ENCODE measurements around the gene TMEM164. TPM values are rescaled to one million over a fixed set of nuclear protein-coding genes. Genes with fewer than 3 reads are reported as not detected.

TMEM164 gene
- total RNA-seq, 2 donors from 2014 or later = 12.5 to 14.2 TPM

DNA sequence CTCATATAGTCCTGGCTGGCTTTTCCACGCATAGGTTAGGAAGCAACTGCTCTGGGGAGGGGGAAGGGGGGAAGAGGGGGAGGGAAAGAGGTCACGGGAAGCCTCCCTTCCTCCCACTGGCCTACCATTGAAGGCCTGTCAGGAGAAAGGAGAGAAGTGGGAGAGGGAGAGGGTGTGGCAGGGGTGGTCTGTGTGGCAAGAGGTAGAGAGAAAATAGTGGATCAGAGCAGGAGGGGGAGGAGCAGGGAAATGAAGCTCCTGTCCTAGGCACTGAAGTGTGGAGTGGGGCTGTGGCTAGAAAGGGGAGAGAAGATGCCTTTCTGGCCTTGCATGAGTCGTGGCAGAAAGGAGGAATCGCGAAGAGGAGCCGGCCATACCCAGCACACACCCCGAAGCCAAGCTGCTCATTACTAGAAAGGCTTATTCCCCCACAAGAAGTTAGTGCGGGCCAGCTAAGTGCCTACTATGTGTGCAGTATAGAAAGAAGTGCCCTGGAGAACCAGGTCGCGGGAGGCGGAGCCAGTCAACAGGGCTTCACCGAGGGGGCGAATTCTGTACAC is 1.1 kb upstream of the TMEM164 start:
- intact Hi-C loops (cut with DNase I) = no loop called here
- DNase-seq (ENCODE audit: low spot score) = no peak

GRCh38 chrX:110003167-110004156 is 548 bp downstream of the TMEM164 start:
- intact Hi-C loops (cut with DNase I) = no loop called here
- no peak for DNase-seq (ENCODE audit: low spot score)

GRCh38 chrX:110004215-110004614 is 1.3 kb downstream of the TMEM164 start:
- intact Hi-C loops (cut with DNase I) = no loop called here
- DNase-seq (ENCODE audit: low spot score) = no peak

DNA sequence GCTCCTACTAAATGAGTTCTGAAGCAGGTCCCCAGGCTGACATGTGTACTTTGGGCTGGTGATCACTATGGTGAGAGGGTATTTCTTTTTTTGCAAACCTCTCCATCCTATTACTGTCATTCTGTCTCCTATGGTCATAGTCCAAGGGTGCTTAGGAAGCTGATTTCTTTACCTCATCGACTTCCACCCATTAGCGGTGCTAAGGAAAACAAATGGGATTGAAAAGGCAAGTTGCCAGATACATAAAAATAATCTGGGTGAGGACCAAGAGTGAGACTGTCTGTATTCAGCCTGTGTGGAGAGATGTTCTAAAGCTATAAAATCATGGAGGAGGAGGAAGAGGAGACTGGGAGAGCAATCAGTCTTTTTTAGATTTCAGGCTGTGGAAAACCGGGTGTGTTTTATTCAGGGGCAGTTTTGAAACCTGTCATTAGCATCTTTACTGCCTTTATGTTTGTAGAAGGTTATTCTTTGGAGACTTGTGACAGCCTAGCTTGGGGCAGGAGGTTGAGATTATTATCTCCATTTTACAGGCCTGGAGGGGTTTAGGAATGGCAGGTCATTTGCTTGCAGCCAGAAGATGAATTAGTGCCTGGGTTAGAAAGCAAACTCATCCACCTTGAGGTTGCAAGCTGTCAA is 1.9 kb downstream of the TMEM164 start:
- intact Hi-C loops (cut with DNase I) = no loop called here
- DNase-seq (ENCODE audit: low spot score) = no peak

DNA sequence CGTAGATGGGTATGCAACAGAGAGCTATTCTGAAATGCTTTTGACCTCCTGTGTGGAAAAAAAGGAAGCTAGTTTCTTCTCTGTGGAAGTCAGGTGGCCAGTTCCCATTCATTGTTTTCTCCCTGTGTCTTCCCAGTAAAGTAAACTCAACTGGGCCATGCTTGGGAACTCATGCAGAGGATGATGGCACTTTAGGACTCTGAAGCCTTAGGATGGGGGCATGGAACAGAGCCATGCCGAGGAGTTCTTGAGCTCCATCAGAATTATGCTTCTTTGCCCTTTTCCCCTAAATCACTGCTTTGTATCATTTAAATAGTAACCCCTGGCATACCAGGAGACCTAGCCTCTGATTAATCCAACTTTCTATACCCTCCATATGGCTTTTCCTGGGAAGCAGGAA is 3.2 kb downstream of the TMEM164 start:
- no peak for DNase-seq (ENCODE audit: low spot score)
- intact Hi-C loops (cut with DNase I) = no loop called here

GRCh38 chrX:110006821-110007375 is 4.0 kb downstream of the TMEM164 start:
- no peak for DNase-seq (ENCODE audit: low spot score)
- intact Hi-C loops (cut with DNase I) = no loop called here

DNA sequence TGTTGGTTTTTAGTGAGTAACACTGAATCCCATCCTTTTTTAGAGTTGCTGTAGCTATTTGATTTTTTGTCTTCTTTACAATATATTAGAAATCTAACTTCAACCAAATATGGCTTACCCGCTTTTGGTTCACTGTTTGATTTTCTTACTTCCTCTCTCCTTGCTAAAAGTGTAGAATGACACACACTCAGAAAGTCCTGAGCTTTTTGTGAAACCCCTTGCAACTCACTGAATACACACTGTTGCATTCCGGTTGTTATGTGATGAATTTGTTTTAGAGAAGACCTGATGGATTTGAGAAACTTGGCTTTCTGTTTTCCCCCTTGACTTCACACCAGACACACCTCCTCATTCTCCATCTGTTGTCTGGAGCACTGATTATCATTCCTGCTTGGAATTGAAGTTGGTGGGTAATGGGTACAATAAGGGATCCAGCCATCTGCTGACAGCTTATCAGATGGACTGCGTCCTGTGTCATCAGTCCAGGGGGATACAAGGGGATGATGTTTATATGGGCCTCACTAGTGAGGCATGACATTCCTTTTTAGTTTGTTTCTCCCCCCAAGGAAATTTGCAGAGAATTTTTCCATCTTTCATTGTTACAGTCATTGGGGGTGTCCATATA is 5.2 kb downstream of the TMEM164 start:
- intact Hi-C loops (cut with DNase I) = no loop called here
- DNase-seq (ENCODE audit: low spot score) = no peak

- DNase-seq (ENCODE audit: low spot score) = no peak
- intact Hi-C loops (cut with DNase I) = no loop called here
Measured at GRCh38 chrX:110012818-110013485, 10.0 kb downstream of the TMEM164 start.

GRCh38 chrX:110013968-110014367 is 11.1 kb downstream of the TMEM164 start:
- intact Hi-C loops (cut with DNase I) = no loop called here
- no peak for DNase-seq (ENCODE audit: low spot score)

GRCh38 chrX:110015032-110015431 is 12.1 kb downstream of the TMEM164 start:
- DNase-seq (ENCODE audit: low spot score) = no peak
- intact Hi-C loops (cut with DNase I) = no loop called here

DNA sequence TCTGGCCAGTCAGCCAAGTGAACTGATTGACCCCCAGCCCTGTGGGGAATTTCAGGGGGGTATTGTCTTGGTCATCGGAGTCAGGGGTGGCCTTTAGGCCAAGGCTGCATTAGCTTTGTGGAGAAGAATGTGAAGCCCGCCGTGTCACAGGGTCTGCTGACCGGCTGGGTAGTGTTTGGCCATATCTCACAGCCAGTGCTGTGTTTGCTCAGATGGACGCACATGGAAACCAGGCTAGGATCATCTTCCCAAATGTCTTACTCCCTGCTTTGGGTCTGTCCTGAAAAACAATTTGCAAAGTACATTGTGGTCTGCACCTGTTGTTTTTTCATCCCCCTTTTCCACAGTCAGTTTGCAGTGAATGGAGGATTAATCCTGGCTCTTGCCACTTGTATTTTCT is 13.0 kb downstream of the TMEM164 start:
- DNase-seq (ENCODE audit: low spot score) = no peak
- intact Hi-C loops (cut with DNase I) = no loop called here

GRCh38 chrX:110020536-110020935 is 17.6 kb downstream of the TMEM164 start:
- DNase-seq (ENCODE audit: low spot score) = no peak
- intact Hi-C loops (cut with DNase I) = no loop called here

DNA sequence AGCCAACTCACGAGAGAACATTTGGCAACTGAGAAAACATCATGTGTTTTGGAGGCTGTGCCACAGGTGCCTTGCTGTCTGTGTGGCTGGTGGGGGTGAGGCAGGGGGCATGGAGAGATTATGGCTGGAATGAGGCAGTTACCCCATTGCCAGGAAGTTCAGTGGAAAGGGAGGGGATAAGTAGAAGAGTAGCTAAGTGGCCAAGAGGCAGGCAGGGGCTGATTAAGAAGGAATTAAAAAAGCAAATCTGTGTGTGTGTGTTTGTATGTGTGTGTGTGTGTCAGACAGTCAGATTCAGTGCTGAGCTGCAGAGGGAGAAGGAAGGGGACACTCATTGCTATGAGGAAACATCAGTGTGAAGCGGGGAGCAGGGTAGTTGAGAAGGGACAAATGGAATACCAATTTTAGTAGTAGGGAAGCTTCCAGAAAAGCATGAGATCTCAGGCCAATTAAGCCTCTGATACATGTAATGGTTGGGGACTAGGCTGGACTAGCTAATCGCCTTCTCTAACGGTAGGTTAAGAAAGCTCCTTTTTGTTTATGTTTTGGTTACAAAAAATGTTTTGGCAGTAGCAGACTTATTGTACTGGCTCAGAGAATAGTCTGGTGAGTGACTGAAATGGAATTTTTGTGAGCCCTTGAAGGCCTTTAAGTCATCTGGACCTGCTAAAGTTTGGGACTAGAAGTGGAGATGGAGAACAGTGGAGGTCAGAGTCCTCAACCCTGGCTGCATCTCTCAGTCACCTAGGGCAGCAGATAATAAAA is 18.5 kb downstream of the TMEM164 start:
- intact Hi-C loops (cut with DNase I) = no loop called here
- no peak for DNase-seq (ENCODE audit: low spot score)

DNA sequence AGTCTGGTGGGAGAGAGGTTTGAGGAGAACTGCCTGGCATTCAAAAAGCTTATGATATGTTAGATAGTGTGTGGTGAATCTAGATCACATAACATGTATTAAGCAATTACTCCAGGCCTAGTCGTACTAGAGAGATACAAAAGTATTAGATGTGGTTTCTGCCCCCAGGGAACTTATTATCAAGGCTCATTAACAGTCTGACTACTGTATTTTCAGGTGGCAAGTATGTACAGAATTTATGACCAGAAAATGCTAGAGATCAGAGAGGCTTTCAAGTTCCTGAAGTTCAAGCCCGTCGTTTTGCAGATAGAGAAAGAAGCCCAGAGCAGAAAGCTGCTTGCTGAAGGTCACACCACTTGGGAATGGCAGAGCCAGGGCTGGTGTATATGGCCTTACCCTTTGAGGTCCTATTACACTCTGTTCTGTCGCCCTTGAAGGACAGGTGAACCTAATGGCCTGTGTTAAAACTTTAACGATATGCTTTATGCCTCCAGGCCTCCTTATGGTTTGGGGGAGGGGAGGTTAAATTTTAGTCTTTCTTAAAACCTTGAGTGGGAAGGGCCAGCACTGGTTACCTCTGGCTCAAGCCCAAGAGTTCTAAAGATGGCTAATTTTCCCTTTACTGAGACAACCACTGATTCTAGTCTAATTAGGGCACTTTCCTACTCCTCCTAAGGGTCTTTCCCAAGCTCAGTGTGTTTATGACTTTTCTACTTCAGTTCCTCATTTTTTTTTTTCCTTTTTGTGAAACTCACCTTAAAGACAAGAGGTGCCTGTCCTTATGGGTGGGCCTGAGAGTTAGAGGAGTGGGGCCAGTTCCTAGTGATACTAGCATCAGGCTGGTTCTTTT is 19.9 kb downstream of the TMEM164 start:
- intact Hi-C loops (cut with DNase I) = no loop called here
- no peak for DNase-seq (ENCODE audit: low spot score)

GRCh38 chrX:110025395-110025794 is 22.5 kb downstream of the TMEM164 start:
- DNase-seq (ENCODE audit: low spot score) = no peak
- intact Hi-C loops (cut with DNase I) = no loop called here

DNA sequence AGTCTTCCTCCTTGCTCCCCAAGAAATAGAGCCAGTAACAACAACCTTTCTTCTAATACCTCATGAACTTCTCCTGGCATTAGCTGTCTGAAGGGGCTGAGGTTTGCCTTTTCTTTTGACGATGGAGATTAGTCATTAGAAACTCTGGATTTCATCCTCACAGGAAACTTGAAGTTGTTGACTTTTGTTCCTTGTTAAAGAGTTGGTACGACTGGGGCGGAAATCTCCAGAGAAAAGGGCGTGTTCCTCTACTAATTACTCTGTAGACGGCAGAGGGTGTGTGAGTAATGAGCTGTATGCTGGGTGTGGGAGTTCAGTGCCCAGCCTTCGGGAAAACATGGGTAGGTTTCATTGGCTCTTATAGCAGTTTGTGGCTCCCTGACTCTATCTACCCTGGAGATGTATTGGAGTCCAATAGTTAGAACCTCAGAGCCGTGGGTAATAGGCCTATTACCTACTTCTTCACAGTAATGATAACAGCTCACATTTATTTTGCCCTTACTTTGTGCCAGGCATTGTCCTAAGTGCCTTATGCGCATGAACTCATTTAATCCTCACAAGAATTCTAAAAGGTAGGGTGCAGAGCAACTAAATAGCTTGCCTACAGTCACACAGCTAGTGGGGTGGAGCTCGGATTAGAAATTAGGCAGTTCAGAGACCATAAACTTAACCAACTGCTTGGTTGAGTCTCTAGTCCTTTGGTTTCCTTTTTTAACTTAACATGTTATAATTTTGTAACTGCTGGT is 23.4 kb downstream of the TMEM164 start:
- DNase-seq (ENCODE audit: low spot score) = no peak
- intact Hi-C loops (cut with DNase I) = no loop called here
